OCI-LY1 (cell line): ENCODE results near the gene GRK5.

Experiments used
- H2AFZ ChIP-seq: fragments of 200-600 bp; sonication (generic), shearing (Covaris generic); 2 replicates; pipeline ENCODE4 v1.6.0; 2014; ENCODE audit warnings: antibody characterized with exemption, mild to moderate bottlenecking, low read length
- H3F3A ChIP-seq: fragments of 200-600 bp; sonication (generic), shearing (Covaris generic); 2 replicates; pipeline ENCODE4 v1.6.0; 2014; ENCODE audit warnings: mild to moderate bottlenecking, antibody characterized with exemption, low read length, moderate library complexity; ENCODE audit not compliant: insufficient read depth
- H3K27ac ChIP-seq: fragments of 200-600 bp; sonication (generic); 2 replicates; pipeline ENCODE4 v1.5.1; 2014; ENCODE audit warnings: low read length, mixed run types, mild to moderate bottlenecking, low read depth; ENCODE audit not compliant: poor library complexity, severe bottlenecking
- H3K27me3 ChIP-seq: fragments of 200-600 bp; sonication (generic); 2 replicates; pipeline ENCODE4 v1.6.0; 2014; ENCODE audit warnings: antibody characterized with exemption, mild to moderate bottlenecking, low read length, moderate library complexity; ENCODE audit not compliant: insufficient read depth
- H3K36me3 ChIP-seq: fragments of 200-600 bp; sonication (generic); 2 replicates; pipeline ENCODE4 v1.6.1; 2014; ENCODE audit warnings: mild to moderate bottlenecking, antibody characterized with exemption, low read length, moderate library complexity, mixed read lengths; ENCODE audit not compliant: insufficient read depth
- H3K4me1 ChIP-seq: fragments of 200-600 bp; sonication (generic); 2 replicates; pipeline ENCODE4 v1.5.1; 2014; ENCODE audit warnings: mild to moderate bottlenecking, low read length, moderate library complexity; ENCODE audit not compliant: insufficient read depth, severe bottlenecking
- H3K4me2 ChIP-seq: fragments of 200-600 bp; sonication (generic), shearing (Covaris generic); 2 replicates; pipeline ENCODE4 v1.6.1; 2014; ENCODE audit warnings: low read length
- H3K4me3 ChIP-seq: fragments of 200-600 bp; sonication (generic); 2 replicates; pipeline ENCODE4 v1.5.1; 2014; ENCODE audit warnings: low read length, low read depth, mild to moderate bottlenecking, mixed read lengths; ENCODE audit not compliant: poor library complexity, severe bottlenecking
- H3K79me2 ChIP-seq: fragments of 200-600 bp; shearing (Covaris generic); 2 replicates; pipeline ENCODE4 v1.6.1; 2016; ENCODE audit warnings: mixed run types, low read length, mixed read lengths; ENCODE audit not compliant: insufficient read depth
- H3K9ac ChIP-seq: fragments of 200-600 bp; sonication (generic), shearing (Covaris generic); 2 replicates; pipeline ENCODE4 v1.6.1; 2014; ENCODE audit warnings: mild to moderate bottlenecking, low read length, mixed read lengths
- H3K9me2 ChIP-seq: fragments of 200-600 bp; sonication (generic), shearing (Covaris generic); 2 replicates; pipeline ENCODE4 v1.6.1; 2014; ENCODE audit warnings: low read depth, mild to moderate bottlenecking, low read length, mixed read lengths
- H3K9me3 ChIP-seq: fragments of 200-600 bp; shearing (Covaris generic); 2 replicates; pipeline ENCODE4 v1.6.1; 2014; ENCODE audit warnings: low read length, mixed read lengths
- H4K20me1 ChIP-seq: fragments of 200-600 bp; sonication (generic), shearing (Covaris generic); 2 replicates; pipeline ENCODE4 v1.6.0; 2016; ENCODE audit warnings: mild to moderate bottlenecking, low read length; ENCODE audit not compliant: insufficient read depth
- CTCF ChIP-seq: fragments of 200-600 bp; sonication (generic), shearing (Covaris generic); IDR thresholded peaks from 2 replicates; pipeline ENCODE4 v1.5.1; 2017; ENCODE audit warnings: mild to moderate bottlenecking, antibody characterized with exemption, low read length, moderate library complexity, mixed read lengths
- EZH2 ChIP-seq: fragments of 200-600 bp; sonication (generic), shearing (Covaris generic); IDR thresholded peaks from 2 replicates; pipeline ENCODE4 v1.8.0; 2017; ENCODE audit warnings: borderline replicate concordance, mixed run types, mild to moderate bottlenecking, antibody characterized with exemption, low read length, moderate library complexity, mixed read lengths

Gene GRK5

GRCh38 chr10:119326167-119326566, 118.8 kb downstream of the GRK5 start:
- no peak overlapping the region for H2AFZ ChIP-seq
- H3K79me2 ChIP-seq: no peaks in the 10 kb centered on the region
- H3K9ac ChIP-seq: no peak overlapping the region
- H3K9me3 ChIP-seq: no peaks in the 10 kb centered on the region
- H3K4me3 ChIP-seq: no peak overlapping the region
- TF ChIP-seq EZH2: no peak
- TF ChIP-seq CTCF: no peak
- no peak overlapping the region for H3K4me2 ChIP-seq
- H3F3A ChIP-seq: no peaks in the 10 kb centered on the region
- no peaks in the 10 kb centered on the region; the same call in 1 of the 2 replicates for H3K36me3 ChIP-seq
- no peaks in the 10 kb centered on the region for H3K4me1 ChIP-seq
- no peaks in the 10 kb centered on the region for H3K27me3 ChIP-seq
- H4K20me1 ChIP-seq: no peaks in the 10 kb centered on the region
- H3K27ac ChIP-seq: no peak overlapping the region
- no peaks in the 10 kb centered on the region for H3K9me2 ChIP-seq

GRCh38 chr10:119327096-119327745, 119.8 kb downstream of the GRK5 start:
- Histone ChIP-seq H3K27ac (no peak overlapping the region), H3K9me2 (no peaks in the 10 kb centered on the region), H3K79me2 (no peaks in the 10 kb centered on the region), H3K9ac (no peak overlapping the region), H3K4me3 (no peak overlapping the region), H3K27me3 (no peaks in the 10 kb centered on the region), H3K9me3 (no peaks in the 10 kb centered on the region), H3K4me2 (no peak overlapping the region), H4K20me1 (no peaks in the 10 kb centered on the region), H3K36me3 (no peaks in the 10 kb centered on the region), H3K4me1 (no peaks in the 10 kb centered on the region), H2AFZ (no peak overlapping the region), H3F3A (no peaks in the 10 kb centered on the region)
- TF ChIP-seq EZH2 (no peak), CTCF (no peak)

GRCh38 chr10:119328223-119328622, 120.9 kb downstream of the GRK5 start:
- Histone ChIP-seq H3K27ac (no peak overlapping the region), H4K20me1 (no peaks in the 10 kb centered on the region), H3K36me3 (no peaks in the 10 kb centered on the region), H3K27me3 (no peaks in the 10 kb centered on the region), H3K79me2 (no peaks in the 10 kb centered on the region), H3K4me1 (no peaks in the 10 kb centered on the region), H3K9me3 (no peaks in the 10 kb centered on the region), H3F3A (no peaks in the 10 kb centered on the region), H3K9ac (no peak overlapping the region), H3K4me2 (no peak overlapping the region), H2AFZ (no peak overlapping the region), H3K4me3 (no peak overlapping the region), H3K9me2 (no peaks in the 10 kb centered on the region)
- TF ChIP-seq CTCF: no peak
- no peak for TF ChIP-seq EZH2
